HG02884 (cell line): ENCODE data around the gene ADARB1.

ENCODE experiments used
- ATAC-seq: cut with Tn5 transposase; IDR thresholded peaks from one replicate; pipeline ENCODE4 v1.9.1; 2021; ENCODE audit warnings: mild to moderate bottlenecking, moderate library complexity; ENCODE audit not compliant: unreplicated experiment

The ADARB1 gene

DNA sequence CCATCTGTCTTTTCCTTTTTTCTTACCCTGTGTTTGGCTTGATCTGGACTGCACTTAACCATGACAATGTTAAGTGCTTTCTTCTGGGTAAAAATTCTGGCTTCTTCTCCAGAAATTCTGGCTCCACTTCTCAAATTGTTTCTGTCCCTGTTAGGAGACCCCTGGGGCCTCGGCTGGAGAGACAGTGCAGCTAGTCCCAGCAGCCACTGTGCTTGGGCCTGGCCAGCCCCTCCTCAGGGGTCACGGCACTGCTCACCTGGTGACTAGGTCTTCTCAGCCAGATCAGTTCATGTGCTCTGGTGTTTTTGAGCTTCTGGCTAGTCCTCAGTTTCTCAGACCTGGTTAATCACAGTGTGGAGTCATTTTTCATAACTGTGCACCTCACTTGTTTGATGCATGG is 72.4 kb downstream of the ADARB1 start:
- no peak for ATAC-seq

DNA sequence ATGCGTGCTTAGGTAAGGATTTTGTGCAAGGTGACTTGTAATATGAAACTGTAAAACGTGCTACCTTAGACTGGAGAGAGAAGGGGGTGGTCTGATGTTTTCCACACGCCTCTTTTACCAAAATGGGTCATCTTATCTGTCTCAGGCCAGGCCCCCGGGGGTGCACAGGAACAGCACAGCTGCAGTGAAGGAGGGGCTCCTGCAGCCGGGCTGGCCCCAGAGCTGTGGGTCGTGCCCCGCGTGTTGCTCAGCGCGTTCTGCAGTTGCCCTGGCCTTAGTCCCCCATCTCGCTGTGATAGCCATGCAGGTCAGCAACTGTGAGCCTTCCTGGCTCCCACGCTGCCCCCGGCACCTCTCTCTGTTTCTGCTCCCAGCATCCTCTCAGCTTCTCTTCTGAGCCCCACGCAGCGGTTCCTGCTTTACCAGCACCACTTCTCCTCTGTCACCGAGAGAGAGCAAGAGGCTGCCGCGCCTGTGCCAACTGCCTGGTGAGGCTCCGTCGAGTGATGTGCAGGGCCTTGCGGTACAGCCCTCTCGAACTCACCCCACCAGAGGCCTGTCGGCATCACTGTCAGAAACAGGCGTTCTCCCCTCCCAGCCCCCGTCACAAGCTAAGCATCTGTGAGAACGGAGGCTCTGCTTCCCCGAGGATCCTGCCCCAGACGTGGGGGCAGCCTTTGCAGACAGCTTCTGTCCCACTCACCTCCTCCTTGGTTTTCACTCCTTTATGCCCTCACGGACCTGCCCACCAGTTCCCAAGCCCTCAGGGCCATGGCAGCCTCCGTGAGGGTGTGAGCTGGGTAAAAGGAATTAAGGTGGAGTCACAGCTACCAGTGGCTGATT is 73.3 kb downstream of the ADARB1 start:
- no peak for ATAC-seq

DNA sequence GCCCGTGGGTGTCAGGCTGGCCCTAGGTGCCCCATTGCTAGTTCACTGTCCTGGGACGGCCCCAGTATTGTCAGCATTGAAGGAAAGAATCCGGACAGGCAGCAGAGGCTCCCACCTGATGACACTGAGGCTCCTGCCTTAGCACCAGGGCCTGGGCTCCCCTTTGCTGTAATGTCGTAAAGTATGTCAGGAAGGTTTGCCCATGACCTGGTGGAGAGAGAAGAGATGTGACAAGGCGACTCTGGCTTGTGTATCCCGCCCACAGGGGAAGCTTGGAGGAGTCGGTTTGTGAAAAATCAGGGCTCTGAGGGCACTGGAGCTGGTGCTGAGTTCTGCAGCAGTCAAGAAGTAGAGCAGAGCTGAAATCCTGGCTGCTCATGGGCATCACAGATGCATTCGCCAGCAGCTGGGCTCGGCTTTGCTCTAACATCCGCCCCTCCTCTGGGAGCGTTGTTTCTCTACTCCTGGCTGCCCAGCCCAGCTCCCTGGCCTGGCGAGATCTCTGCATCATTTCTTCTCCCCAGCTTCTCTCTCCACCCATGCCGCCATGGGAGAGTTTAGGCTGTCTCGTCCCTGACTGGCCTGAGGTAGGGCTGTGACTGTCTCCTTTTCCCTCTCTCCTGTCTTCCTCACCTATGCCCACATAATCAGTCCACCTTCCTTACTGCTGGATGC is 74.1 kb downstream of the ADARB1 start:
- no peak for ATAC-seq

DNA sequence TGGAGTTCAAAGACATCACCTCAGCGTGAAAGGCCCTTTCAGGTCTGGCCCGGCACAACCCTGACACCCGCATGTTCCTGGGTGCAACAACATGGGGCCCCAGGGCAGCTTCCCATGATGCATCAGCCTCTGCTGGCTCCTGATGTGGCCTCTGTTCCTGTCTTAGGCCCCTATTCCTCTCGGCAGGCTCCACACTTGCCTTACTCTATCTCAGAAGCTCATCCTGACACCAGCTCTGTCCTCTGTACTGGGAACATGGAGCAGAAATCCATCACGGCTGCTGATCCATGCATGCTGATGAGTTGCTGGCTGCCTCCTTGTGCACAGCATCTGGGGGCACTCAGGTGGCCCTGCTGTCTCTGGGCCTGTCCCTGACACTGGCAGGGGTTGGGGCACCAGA is 74.6 kb downstream of the ADARB1 start:
- no peak for ATAC-seq

DNA sequence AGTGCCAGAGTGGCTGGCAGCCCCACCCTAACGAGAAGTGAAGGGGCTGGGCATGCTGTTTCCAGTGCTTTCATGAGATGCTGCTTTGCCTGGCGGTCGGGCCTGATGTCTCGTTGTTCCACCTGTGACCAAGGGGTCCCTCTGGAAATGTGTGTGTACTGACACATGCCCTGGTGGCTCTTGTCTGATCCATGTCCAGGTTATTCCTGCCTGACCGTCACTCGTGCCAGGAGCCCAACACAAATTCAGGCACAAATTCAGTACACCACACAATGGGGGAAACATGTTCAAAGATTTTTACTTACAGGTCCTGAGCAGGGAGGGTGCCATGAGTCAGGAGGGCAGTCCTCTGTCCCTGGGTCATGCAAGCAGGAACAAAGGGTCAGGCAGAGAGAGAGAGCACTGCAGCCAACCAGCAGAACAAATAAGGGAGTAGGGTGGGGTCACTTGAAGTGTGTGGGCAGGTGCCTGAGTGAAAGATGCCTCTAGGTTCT is 76.3 kb downstream of the ADARB1 start:
- ATAC-seq = no peak

DNA sequence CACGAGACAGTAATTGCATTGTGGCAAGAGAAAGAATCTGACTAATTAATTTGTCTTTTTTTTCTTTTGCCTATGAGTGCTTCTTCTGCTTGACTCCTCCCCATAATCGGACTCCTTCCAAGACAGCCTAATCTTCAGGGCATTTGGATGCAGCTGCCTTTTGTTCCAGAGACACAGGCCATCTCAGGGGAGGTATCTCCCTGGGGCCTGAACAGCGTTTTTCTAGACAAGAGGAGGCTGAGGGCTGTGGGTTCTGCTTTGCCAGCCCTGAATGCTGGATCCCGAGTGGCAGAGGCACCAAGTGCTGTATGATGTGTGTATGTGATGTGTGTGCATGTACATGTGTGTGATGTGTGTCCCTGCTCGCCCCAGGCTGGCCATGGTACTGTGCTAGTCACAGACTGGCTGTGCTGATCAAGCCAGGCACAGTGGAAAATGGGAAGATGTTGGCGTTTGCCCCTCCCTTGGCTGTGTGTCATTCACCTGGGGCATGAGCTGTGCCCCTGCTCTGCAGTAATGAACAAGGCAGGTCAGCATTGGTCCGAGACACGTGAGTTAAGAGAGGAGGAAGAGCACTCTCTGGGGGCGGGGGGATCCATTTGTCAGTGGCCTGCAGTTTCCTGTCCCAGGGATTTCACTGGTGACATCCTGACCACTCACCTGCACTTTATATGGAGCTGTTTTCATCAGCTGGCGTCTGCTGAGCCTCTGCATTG is 77.2 kb downstream of the ADARB1 start:
- no peak for ATAC-seq

DNA sequence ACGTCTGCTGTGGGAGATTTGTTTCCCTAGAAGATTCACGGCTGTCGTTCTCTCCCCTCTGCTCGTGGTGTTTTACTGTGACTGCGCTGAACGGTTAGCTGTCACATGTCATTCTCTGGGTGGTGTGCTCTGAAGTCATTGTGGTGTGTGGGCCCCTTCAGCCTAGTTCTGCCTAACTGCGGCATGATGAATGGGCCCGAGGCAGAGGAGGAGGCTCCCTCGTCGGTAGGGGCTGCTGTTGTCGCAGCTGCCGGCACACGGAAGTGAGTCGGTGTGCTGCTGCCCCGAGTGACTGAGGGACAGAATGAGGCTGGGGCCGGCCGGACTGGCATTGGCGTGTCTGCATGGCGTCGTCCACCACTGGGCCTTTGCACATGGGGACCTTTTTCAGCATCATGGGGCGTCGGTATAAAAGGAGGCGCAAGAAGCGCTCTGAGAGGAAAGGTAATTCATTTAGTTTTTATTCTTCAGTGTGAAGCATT is 77.9 kb downstream of the ADARB1 start:
- ATAC-seq = no peak

DNA sequence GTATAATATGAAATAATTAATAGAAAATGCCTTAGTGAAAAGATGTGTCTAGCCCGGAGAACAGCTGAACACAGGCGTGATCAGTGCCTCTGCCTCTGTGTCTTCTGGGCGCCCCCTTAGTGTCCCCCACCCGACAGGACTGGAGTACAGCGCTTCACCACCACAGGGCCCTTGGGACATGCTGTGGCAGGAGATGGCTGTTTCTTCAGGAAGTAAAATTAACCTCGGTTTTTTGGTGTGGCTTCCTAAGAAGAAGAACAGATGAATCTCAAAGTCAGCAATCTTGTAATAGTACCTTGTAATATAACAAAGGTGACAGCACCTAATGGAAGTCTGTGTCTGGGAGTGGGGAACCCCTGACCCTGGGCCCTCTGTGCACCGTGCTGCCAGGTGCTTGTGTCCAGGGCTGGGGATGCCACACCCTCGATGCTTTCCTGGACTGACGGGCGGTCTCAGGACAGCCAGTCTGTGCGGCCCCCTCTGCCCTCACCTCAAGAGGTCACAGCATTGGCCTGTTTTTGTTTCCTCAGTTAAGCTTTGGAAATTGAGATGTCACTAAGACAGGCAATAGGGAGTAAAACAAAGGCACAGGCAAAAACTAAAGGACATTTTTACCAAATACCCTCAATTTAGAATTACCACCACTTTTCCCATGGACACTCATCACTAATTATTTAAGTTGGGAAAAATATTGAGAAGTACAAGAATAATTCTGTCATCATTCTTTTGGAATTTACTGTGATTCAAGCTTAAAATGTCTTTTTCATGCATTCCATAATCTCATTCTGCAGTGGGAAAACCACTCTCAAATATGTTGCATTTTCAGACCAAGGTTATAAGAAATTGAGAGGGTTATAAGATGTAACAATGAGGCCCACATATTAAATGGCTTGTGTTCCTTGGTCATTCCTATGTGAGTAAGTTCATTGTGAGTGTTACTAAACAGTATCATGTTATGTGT is 79.3 kb downstream of the ADARB1 start:
- ATAC-seq = no peak

DNA sequence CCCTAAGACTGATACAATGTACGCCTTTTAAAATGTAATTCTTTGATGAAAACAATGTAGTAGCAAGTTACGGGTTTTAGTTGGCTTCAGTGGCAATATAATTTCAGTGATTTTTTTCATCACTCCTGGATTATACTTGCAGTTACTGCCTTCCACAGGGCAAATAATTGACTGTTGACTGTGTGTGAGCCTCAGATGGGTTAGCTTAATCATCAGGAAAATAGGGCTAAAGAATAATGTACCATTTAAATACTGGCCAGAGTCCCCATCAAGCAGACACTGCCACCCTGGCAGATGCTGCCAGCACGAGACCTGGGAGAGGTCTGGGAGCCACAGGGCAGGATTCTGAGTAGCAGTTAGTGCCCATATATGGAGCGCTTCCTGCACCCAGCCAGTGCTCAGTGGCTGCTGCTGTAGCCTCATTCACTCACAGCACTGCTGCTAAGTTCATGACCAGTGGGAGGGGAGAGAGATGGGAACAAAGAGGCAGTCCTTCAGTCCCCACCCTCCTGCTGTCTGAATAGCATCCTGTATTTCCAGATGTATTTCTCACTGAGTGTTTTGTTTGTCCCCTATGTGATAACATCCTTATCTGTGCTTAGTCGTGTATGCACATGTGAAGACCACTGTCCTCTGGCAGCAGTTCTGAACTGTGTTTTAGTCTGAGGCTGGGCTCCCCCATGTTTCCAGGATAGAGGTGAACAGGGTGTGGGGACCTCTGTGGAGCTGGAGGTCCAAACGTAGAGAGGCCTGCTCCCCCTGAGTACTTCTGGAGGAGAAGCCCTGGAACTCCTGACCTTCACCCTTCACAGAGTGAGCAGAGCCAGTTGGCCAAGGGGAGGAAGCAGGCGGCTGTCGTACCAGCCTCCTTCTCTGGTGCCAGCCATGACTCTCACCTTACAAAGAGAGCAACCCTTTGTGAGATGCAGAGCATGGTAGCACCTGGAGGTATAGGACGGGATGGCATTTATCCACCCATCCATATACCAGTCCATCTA is 80.4 kb downstream of the ADARB1 start:
- no peak for ATAC-seq

DNA sequence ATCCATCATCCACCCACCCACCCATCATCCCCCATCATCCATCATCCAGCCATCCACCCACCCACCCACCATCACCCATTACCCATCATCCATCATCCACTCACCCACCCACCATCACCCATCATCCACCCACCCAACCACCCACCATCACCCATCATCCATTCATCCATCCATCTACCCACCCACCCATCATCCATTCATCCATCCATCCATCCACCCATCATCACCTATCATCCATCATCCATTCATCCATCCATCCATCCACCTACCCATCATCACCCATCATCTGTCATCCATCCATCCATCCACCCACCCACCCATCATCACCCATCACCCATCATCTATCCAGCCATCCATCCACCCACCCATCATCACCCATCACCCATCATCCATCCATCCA is 81.5 kb downstream of the ADARB1 start:
- no peak for ATAC-seq

DNA sequence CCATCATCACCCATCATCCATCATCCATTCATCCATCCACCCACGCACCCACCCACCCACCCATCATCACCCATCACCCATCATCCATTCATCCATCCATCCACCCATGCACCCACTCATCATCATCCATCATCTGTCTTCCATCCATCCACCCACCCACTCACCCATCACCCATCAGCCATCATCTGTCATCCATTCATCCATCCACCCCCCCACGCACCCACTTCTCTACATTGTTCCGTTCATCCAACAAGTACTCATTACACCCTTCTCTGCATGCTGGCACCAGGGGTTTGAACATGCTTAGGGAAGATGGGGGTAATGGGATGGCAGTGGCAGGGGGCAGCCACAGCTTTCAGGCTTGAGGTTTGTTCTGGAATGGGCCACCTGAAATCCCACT is 82.1 kb downstream of the ADARB1 start:
- no peak for ATAC-seq

DNA sequence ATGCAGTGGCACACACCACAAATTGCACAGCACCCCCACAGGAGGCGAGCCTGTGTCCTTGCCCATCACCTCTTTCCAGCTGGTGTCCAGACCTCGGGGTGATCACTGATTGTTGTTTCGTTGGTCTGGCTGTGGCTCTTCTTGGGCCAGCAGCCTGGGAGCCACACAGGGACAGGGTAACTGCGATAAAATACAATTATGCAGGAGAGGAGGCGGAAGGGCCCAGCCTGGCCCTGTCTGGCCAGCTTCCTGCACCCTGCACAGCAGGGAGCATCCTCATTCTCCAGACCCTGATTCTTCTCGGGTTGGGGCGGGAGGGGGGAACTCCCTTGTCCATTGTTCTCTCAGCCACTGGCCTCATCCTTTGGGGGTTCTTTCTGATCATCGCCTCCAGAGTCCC is 83.6 kb downstream of the ADARB1 start:
- ATAC-seq = no peak

DNA sequence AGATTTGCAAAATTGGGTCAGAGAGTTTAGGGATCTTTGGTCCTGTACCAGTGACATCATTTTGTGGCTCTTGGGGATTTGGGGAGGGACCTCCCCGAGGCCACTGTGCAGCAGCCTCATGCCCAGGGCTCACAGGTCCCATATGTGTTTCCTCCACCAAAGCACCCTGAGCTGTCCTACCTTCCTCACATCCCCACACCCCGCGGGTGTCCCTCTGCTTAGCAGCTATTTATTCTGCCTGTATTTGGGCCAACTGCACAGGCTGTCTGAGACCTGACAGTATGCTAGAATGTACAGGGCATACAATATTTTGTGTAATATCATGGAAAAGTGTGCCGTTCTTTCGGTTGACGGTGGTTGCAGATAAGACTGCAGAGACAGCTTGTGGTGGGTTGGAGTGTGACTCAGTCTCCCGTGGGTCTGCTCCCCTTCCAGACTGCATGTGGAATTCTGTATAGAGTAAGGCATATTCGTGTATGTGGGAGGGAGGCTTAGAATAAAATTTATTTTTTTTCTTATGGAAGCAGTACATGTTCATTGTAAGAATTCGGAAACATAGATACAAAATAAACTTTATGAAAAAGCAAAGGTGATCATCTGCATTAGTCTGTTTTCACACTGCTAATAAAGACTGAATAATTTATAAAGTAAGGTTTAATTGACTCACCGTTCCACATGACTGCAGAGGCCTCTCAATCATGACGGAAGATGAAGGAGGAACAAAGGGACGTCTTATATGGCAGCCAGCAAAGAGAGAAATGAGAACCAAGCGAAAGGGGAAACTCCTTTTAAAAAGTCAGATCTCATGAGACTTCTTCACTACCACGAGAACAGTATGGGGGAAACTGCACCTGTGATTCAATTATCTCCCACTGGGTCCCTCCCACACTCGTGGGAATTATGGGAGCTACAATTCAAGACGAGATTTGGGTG is 84.4 kb downstream of the ADARB1 start:
- ATAC-seq = no peak

DNA sequence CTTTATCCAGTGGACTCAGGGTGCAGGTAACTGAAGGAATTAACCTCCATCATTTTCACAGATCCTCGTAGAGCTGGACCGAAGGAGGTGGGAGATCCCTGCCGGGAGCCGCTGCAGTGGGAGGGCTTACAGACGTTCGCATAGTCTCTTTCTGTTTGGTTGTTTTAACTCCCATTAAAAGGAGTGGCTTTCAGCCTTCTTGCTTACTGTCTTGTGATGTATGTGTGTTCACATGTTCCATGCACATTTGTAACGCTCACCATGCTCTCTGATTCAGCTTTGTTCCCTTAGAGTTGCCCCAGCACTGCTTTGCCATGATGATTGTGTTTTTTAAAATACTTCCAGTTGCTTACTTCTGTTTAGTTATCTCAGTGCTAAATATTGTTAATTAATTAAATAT is 85.8 kb downstream of the ADARB1 start:
- ATAC-seq = no peak

DNA sequence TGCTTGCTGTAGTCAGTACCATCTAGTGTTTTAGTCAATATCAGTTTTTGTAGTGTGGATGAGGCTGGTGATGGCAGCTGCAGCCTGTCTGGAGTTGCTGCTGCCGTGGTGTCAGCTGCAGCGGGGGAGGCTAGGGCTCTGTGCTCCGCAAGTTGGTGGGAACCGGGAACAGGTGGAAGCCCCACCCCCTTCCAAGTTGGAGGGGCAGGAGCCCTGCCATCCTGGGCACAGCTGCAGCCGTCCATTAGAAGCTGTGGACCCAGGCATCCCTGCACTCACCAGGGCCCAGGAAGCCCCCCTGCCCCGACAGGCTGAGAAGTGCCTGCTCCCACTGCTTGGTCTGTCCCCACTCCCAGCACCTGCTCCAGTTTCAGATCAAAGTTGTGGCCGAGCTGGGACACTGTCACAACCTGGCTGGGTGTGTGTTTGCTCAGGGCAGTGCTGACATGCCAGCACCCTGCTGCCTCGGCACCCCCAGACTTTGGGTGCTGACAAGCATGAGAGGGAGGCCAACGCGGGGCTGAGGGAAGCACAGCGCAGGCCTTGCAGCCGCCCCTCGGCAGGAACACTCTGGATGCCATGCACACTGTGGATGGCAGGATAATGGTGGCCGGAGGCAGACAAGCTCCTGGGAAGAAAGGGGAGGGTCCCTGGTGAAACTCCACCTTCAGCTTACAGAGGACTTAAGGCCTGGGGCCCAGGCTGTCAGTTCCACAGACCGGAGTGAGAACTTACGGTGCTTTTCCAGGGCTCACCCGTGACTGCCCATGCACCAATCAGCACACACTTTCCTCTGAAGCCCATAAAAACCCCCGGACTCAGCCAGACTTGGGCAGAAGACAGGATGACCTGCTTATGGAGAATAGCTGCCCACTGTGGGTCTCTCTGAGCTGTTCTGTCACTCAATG is 86.9 kb downstream of the ADARB1 start:
- ATAC-seq = no peak

DNA sequence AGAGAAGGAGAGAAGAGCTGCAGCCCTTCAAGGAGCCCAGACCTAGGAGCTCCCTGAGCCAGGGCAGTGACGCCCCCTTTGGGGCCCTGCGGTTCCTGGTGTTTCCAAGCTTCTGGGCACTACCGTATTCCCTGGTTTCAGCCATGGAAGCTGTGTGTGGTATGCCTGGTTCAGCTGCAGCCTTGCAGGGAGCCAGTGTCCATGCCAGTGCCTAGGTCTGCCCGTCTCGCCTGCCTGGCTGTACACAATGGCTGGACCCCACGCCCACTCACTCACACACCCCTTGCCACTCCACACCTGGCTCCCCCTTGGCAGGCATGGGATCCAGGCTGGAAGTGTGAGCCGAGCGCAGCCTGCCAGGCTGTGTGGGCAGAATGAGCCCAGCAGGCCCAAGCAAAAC is 87.7 kb downstream of the ADARB1 start:
- no peak for ATAC-seq

DNA sequence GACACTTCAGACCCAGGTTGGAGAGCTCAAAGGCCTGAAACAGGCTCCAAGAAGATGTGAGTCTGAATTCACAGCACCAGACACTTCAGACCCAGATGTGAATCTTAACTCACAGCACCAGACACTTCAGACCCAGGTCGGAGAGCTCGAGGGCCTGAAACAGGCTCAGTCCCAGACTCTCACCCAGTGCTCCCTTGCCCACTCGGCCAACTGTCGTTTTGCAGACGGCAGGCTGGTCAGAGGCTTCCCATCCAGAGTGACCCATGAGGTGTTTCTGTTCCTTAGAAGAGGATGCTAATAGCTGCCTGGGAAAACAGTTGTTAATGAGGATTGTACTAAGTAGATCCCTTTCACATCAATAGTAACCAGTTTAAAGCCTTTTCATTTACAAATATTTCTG is 88.4 kb downstream of the ADARB1 start:
- no peak for ATAC-seq
